ENCODE measurements around the gene PMEL.

- no peak for TF ChIP-seq ZBTB33 (IDR thresholded peaks at IDR 0.05)
- no peak for TF ChIP-seq YY1 (IDR thresholded peaks at IDR 0.05)
- TF ChIP-seq CTCF (IDR thresholded peaks at IDR 0.05; ENCODE audit: low read depth, low read length, missing input control): no peak
- TF ChIP-seq ATF3 (IDR thresholded peaks at IDR 0.05): no peak
- TF ChIP-seq FOXA1 (IDR thresholded peaks at IDR 0.05): no peak
- no peak for TF ChIP-seq REST (IDR thresholded peaks at IDR 0.05)
- no peak for TF ChIP-seq EGR1 (IDR thresholded peaks at IDR 0.05; ENCODE audit: low read depth in 2 of 2)
- TF ChIP-seq FOXA2 (IDR thresholded peaks at IDR 0.05): no peak
- no peak for TF ChIP-seq SP1 (IDR thresholded peaks at IDR 0.05)
- no peak for TF ChIP-seq TAF1 (conservative IDR thresholded peaks at IDR 0.05)
These were observed 19.5 kb upstream of the PMEL start for GRCh38 chr12:55985341-55985740.

All from liver (tissue), 3 donors.